ENCODE data around the gene HNRNPA3. TPM values are rescaled to one million over a fixed set of nuclear protein-coding genes. Genes with fewer than 3 reads are reported as not detected.
"Not testable (repeated sequence)": the region's sequence is repeated elsewhere in the genome, so short reads cannot be mapped to it uniquely, and the experiment has no call there.

Gene HNRNPA3
- total and polyA plus RNA-seq, 5 donors, result 66.9 to 110 (median 78.7) TPM

DNA sequence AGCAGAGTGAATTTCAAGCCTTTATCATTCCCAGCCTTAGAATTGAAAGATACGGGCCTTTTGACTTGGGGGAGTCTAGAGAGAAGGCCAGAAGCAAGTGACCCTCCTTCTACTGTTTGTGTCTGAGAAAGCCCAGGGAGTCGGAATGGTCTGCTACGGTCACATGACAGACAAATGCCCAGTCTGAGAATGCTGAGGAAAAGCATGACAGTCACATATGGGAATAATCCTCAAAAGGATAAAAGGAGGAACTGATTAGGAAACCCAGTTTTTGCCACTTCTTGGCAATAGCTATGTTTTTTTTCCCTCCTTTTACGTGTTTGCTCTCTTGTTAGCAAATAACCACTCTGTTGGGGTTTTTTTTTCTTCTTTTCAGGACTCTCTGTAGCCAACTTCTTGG, 38.1 kb upstream of the HNRNPA3 start:
- Histone ChIP-seq H3K9me3 (ENCODE audit: control insufficient read depth, low read length) (no peaks in the 10 kb centered on the region), H3K4me3 (ENCODE audit: low read length) (no peak overlapping the region), H3K27ac (ENCODE audit: low read length) (no peak overlapping the region), H3K4me1 (ENCODE audit: control insufficient read depth, insufficient read depth, low read length) (no peaks in the 10 kb centered on the region), H3K27me3 (ENCODE audit: control insufficient read depth, insufficient read depth) (no peaks in the 10 kb centered on the region)
- ATAC-seq, result peak; percentile 24 to 34
- no peak for DNase-seq
- intact Hi-C loops (cut with DNase I), result loop anchor here in 1 of 4 donors (10.0 kb wide), 1 partner anchor 80 kb away; no protein-coding TSS in a partner anchor
- WGBS, result 62% methylated on average over 4 of the region's 4 CpGs

DNA sequence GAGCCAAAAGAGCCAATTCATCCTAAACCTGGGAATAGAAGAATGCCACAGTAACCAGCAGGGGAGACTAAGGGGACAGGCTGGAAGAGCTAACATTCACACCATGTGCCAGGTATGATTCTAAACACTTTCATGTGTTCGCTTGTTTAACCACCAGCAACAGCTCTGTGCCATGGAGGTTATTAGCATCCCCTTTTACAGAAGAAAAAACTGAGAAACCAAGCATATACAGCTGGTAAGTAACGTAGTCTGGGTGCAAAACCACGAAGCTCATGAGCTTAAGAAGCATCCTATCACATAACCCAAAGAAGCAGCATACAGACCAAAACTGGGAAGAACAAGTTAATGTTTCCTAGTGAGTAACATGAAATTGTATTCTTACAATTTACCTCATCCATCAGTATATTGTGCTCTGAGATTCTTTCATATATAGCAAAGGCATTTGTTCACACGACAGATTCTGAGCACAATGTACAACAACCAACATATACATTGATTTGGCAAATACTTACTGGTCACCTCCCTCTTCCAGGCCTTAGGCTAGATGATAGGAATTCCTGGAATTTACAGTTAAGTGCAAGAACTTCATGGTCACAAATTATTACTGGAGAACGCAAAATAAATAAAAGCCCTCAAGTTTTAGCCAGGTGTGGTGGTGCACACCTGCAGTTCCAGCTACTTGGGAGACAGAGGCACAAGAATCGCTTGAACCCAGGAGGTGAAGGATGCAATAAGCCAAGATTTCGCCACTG, 36.5 kb upstream of the HNRNPA3 start:
- H3K9me3 ChIP-seq (ENCODE audit: control insufficient read depth, low read length), result no peaks in the 10 kb centered on the region
- DNase-seq, result no peak
- H3K4me3 ChIP-seq (ENCODE audit: low read length), result no peak overlapping the region
- no peaks in the 10 kb centered on the region for H3K27me3 ChIP-seq (ENCODE audit: control insufficient read depth, insufficient read depth)
- ATAC-seq, result no peak
- H3K27ac ChIP-seq (ENCODE audit: low read length), result no peak overlapping the region
- intact Hi-C loops (cut with DNase I), result loop anchor here in 1 of 4 donors (10.0 kb wide), 1 partner anchor 79 kb away; no protein-coding TSS in a partner anchor
- H3K4me1 ChIP-seq (ENCODE audit: control insufficient read depth, insufficient read depth, low read length), result no peaks in the 10 kb centered on the region
- 91% methylated on average over 7 of the region's 7 CpGs for WGBS

DNA sequence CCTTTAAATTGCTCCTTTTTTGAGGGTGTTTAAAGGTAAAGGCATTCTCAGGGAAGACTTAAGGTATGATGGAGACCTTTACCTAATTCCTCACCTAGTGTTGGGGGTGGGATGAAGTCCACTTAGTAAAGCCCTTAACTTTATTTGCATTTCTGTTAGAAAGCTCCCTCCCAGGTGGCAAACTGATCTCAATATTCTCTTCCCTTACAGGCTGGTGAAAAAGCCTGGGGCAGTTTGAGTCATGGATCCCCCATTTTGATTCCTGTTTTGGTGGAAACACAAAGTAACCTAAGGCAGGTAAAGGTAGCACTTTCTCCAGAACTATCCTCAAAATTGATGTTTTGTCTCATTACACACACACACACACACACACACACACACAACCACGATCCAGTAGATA, 33.8 kb upstream of the HNRNPA3 start:
- ATAC-seq (no peak), DNase-seq (no peak)
- 67% methylated on average over 1 of the region's 1 CpG for WGBS
- intact Hi-C loops (cut with DNase I), result loop anchor here in 1 of 4 donors (10.0 kb wide), 1 partner anchor 76 kb away; no protein-coding TSS in a partner anchor
- H3K27me3 ChIP-seq (ENCODE audit: control insufficient read depth, insufficient read depth), result no peaks in the 10 kb centered on the region
- no peaks in the 10 kb centered on the region for H3K4me1 ChIP-seq (ENCODE audit: control insufficient read depth, insufficient read depth, low read length)
- H3K9me3 ChIP-seq (ENCODE audit: control insufficient read depth, low read length), result no peaks in the 10 kb centered on the region
- no peak overlapping the region for H3K27ac ChIP-seq (ENCODE audit: low read length)
- H3K4me3 ChIP-seq (ENCODE audit: low read length), result no peak overlapping the region

GRCh38 chr2:177179227-177179626, 33.4 kb upstream of the HNRNPA3 start:
- Histone ChIP-seq H3K27me3 (ENCODE audit: control insufficient read depth, insufficient read depth) (no peaks in the 10 kb centered on the region), H3K9me3 (ENCODE audit: control insufficient read depth, low read length) (no peaks in the 10 kb centered on the region), H3K4me3 (ENCODE audit: low read length) (no peak overlapping the region), H3K27ac (ENCODE audit: low read length) (no peak overlapping the region), H3K4me1 (ENCODE audit: control insufficient read depth, insufficient read depth, low read length) (no peaks in the 10 kb centered on the region)
- ATAC-seq, result no peak
- intact Hi-C loops (cut with DNase I), result loop anchor here in 1 of 4 donors (10.0 kb wide), 1 partner anchor 76 kb away; no protein-coding TSS in a partner anchor
- WGBS, result 74% methylated on average over 2 of the region's 2 CpGs
- no peak for DNase-seq

DNA sequence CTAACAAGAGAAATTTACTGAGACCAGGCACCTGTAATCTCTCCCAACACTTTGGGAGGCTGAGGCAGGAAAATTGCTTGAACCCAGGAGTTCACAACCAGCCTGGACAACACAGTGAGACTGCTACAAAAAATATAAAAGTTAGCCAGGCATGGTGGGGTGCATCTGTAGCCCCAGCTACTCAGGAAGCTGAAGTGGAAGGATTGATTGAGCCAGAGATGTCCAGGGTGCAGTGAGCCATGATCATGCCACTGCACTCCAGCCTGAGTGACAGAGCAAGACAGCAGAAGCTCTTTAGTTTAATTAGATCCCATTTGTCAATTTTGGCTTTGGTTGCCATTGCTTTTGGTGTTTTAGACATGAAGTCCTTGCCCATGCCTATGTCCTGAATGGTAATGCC, 32.9 kb upstream of the HNRNPA3 start:
- not testable (repeated sequence) for ATAC-seq; H3K4me1 ChIP-seq (ENCODE audit: control insufficient read depth, insufficient read depth, low read length); H3K27me3 ChIP-seq (ENCODE audit: control insufficient read depth, insufficient read depth); H3K4me3 ChIP-seq (ENCODE audit: low read length); H3K27ac ChIP-seq (ENCODE audit: low read length); DNase-seq; H3K9me3 ChIP-seq (ENCODE audit: control insufficient read depth, low read length)
- intact Hi-C loops (cut with DNase I), result loop anchor here in 1 of 4 donors (10.0 kb wide), 1 partner anchor 75 kb away; no protein-coding TSS in a partner anchor

GRCh38 chr2:177180269-177181000, 32.2 kb upstream of the HNRNPA3 start:
- H3K27me3 ChIP-seq (ENCODE audit: control insufficient read depth, insufficient read depth), result no peaks in the 10 kb centered on the region
- 92% methylated on average over 5 of the region's 5 CpGs for WGBS

DNA sequence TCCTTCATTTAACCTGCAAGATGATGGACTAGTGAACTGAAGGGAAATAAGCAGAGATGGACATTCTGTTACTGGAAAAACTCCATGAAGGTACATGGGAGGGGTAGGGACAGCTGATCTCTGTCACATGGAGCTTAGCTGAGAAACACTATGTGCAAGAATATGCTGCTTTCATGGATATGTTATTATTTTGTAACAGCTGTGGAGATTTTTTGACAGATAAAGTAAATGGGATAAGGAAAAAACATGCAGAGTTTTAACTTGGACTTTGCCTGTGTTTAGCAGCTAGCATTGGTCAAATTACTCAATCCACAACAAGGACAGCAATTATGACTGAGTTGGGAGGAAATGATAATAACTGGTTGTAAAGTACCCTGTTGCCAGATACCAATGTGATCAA, 28.7 kb upstream of the HNRNPA3 start:
- ATAC-seq (no peak), DNase-seq (no peak)
- intact Hi-C loops (cut with DNase I), result no loop called here

More at GRCh38 chr2:177180269-177181000, 32.2 kb upstream of the HNRNPA3 start:
- ATAC-seq (no peak), DNase-seq (no peak)
- no peak overlapping the region for H3K4me3 ChIP-seq (ENCODE audit: low read length)
- H3K9me3 ChIP-seq (ENCODE audit: control insufficient read depth, low read length), result no peaks in the 10 kb centered on the region
- intact Hi-C loops (cut with DNase I), result no loop called here
- H3K27ac ChIP-seq (ENCODE audit: low read length), result no peak overlapping the region
- H3K4me1 ChIP-seq (ENCODE audit: control insufficient read depth, insufficient read depth, low read length), result no peaks in the 10 kb centered on the region

GRCh38 chr2:177184606-177185005, 28.0 kb upstream of the HNRNPA3 start:
- Histone ChIP-seq H3K4me1 (ENCODE audit: control insufficient read depth, insufficient read depth, low read length) (no peaks in the 10 kb centered on the region), H3K9me3 (ENCODE audit: control insufficient read depth, low read length) (no peaks in the 10 kb centered on the region), H3K27me3 (ENCODE audit: control insufficient read depth, insufficient read depth) (no peaks in the 10 kb centered on the region), H3K27ac (ENCODE audit: low read length) (no peak overlapping the region), H3K4me3 (ENCODE audit: low read length) (no peak overlapping the region)
- DNase-seq (no peak), ATAC-seq (no peak)
- intact Hi-C loops (cut with DNase I), result no loop called here
- WGBS, result 84% methylated on average over 1 of the region's 1 CpG

More for the DNA sequence above, 28.7 kb upstream of the HNRNPA3 start:
- Histone ChIP-seq H3K4me1 (ENCODE audit: control insufficient read depth, insufficient read depth, low read length) (no peaks in the 10 kb centered on the region), H3K4me3 (ENCODE audit: low read length) (no peak overlapping the region), H3K27ac (ENCODE audit: low read length) (no peak overlapping the region), H3K9me3 (ENCODE audit: control insufficient read depth, low read length) (no peaks in the 10 kb centered on the region), H3K27me3 (ENCODE audit: control insufficient read depth, insufficient read depth) (no peaks in the 10 kb centered on the region)

- not testable (repeated sequence) for ATAC-seq
These were observed 26.6 kb upstream of the HNRNPA3 start for GRCh38 chr2:177186038-177186437.

GRCh38 chr2:177187631-177188312, 24.8 kb upstream of the HNRNPA3 start:
- H3K4me3 ChIP-seq (ENCODE audit: low read length), result no peak overlapping the region
- intact Hi-C loops (cut with DNase I), result no loop called here
- no peaks in the 10 kb centered on the region for H3K9me3 ChIP-seq (ENCODE audit: control insufficient read depth, low read length)
- H3K27me3 ChIP-seq (ENCODE audit: control insufficient read depth, insufficient read depth), result no peaks in the 10 kb centered on the region
- H3K27ac ChIP-seq (ENCODE audit: low read length), result no peak overlapping the region
- ATAC-seq (peak; percentile 62 to 77), DNase-seq (no peak)
- no peaks in the 10 kb centered on the region for H3K4me1 ChIP-seq (ENCODE audit: control insufficient read depth, insufficient read depth, low read length)
- WGBS, result 43% methylated on average over 8 of the region's 8 CpGs

More at GRCh38 chr2:177186038-177186437, 26.6 kb upstream of the HNRNPA3 start:
- H3K4me1 ChIP-seq (ENCODE audit: control insufficient read depth, insufficient read depth, low read length); H3K27me3 ChIP-seq (ENCODE audit: control insufficient read depth, insufficient read depth); H3K4me3 ChIP-seq (ENCODE audit: low read length); H3K27ac ChIP-seq (ENCODE audit: low read length); DNase-seq; intact Hi-C loops (cut with DNase I); H3K9me3 ChIP-seq (ENCODE audit: control insufficient read depth, low read length): not testable (repeated sequence)
- WGBS, result 68% methylated on average over 7 of the region's 7 CpGs
